ENCODE measurements around the gene ANGPTL5. TPM values are rescaled to one million over a fixed set of nuclear protein-coding genes. Genes with fewer than 3 reads are reported as not detected.

Gene ANGPTL5
- total RNA-seq, 1 donor from 2014 or later, result 1.9 TPM

- ATAC-seq (ENCODE audit: poor library complexity) (no peak), DNase-seq (no peak)
- intact Hi-C loops (cut with DNase I), result loop anchor here (10.0 kb wide), 1 partner anchor 386 kb away; no protein-coding TSS in a partner anchor
These were observed 75.6 kb downstream of the ANGPTL5 start for GRCh38 chr11:101840704-101841103.

Other genes starting within 250 kb of the ANGPTL5 start
- gene CEP126, start 1.5 kb downstream of the ANGPTL5 start, total RNA-seq, result 1.2 TPM
- 0.38 TPM for gene CFAP300, start 130.9 kb upstream of the ANGPTL5 start, total RNA-seq
- 73.8 TPM for gene YAP1, start 193.9 kb upstream of the ANGPTL5 start, total RNA-seq